Neural cell (in vitro differentiated cells): ENCODE data around the gene FAM193B.

Experiments used
- CTCF ChIP-seq: fragments of 450-650 bp; IDR thresholded peaks from 2 replicates; pipeline ENCODE4 v1.5.1; 2014; ENCODE audit warnings: antibody characterized with exemption, mild to moderate bottlenecking, moderate library complexity; ENCODE audit not compliant: poor library complexity, severe bottlenecking
- EP300 ChIP-seq: fragments of 450-650 bp; conservative IDR thresholded peaks from 2 replicates; pipeline ENCODE4 v1.6.1; 2014; ENCODE audit warnings: antibody characterized with exemption, mild to moderate bottlenecking, moderate library complexity; ENCODE audit not compliant: poor library complexity, severe bottlenecking
- EZH2 ChIP-seq: fragments of 200-600, 300-800 bp; shearing (Covaris generic), sonication (generic); IDR thresholded peaks from 2 replicates; pipeline ENCODE4 v1.6.1; 2014; ENCODE audit warnings: antibody characterized with exemption, low read length, borderline replicate concordance, mild to moderate bottlenecking; ENCODE audit not compliant: insufficient read depth, poor library complexity, severe bottlenecking
- MXI1 ChIP-seq: fragments of 450-650 bp; conservative IDR thresholded peaks from 2 replicates; pipeline ENCODE4 v1.6.1; 2014; ENCODE audit warnings: antibody characterized with exemption, mild to moderate bottlenecking; ENCODE audit not compliant: poor library complexity, severe bottlenecking
- POLR2AphosphoS5 ChIP-seq: IDR thresholded peaks from 2 replicates; pipeline ENCODE4 v1.6.1; 2012
- RAD21 ChIP-seq: fragments of 450-650 bp; conservative IDR thresholded peaks from 2 replicates; pipeline ENCODE4 v1.6.1; 2014; ENCODE audit warnings: antibody characterized with exemption, mild to moderate bottlenecking, moderate library complexity
- REST ChIP-seq: IDR thresholded peaks from 2 replicates; pipeline ENCODE4 v1.6.1; 2012; ENCODE audit warnings: borderline replicate concordance
- SMC3 ChIP-seq: fragments of 450-650 bp; conservative IDR thresholded peaks from 2 replicates; pipeline ENCODE4 v1.6.1; 2014; ENCODE audit warnings: antibody characterized with exemption, mild to moderate bottlenecking, moderate library complexity; ENCODE audit not compliant: poor library complexity
- TAF1 ChIP-seq: IDR thresholded peaks from 2 replicates; pipeline ENCODE4 v1.6.1; 2012; ENCODE audit warnings: low read depth

GRCh38 chr5:177496070-177496726, 58.2 kb downstream of the FAM193B start:
- TF ChIP-seq CTCF = peak; percentile 51
- no peak for TF ChIP-seq EZH2
- no peak for TF ChIP-seq TAF1
- TF ChIP-seq RAD21 = no peak
- no peak for TF ChIP-seq REST
- TF ChIP-seq POLR2AphosphoS5 = no peak
- TF ChIP-seq MXI1 = no peak
- TF ChIP-seq SMC3 = no peak
- TF ChIP-seq EP300 = no peak
